Cortex of kidney (tissue), 1 donor: ENCODE data around the gene TCF19.

Source experiments
- DNase-seq: peaks from one replicate; lab custom pipeline; 2025; lab: John Stamatoyannopoulos, UW

Gene TCF19

GRCh38 chr6:31128093-31128676, 30.2 kb upstream of the TCF19 start:
- DNase-seq: no peak

- no peak for DNase-seq
Measured at GRCh38 chr6:31129130-31129529, 29.3 kb upstream of the TCF19 start.

DNA sequence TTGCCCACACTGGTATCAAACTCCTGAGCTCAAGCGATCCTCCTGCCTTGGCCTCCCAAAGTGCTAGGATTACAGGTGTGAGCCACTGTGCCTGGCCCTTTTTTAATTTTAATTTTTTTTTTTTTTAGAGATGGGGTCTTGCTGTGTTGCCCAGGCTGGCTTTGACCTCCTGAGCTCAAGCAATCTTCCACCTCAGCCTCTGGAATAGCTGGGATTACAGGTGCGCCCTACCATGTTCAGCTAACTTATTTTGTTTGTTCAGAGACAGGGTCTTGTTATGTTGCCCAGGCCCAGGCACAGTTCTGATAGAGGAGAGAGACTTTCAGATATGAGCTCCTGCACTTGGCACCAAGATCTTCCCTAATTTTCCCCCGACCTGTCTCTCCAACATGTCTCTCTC, 27.6 kb upstream of the TCF19 start:
- no peak for DNase-seq

DNA sequence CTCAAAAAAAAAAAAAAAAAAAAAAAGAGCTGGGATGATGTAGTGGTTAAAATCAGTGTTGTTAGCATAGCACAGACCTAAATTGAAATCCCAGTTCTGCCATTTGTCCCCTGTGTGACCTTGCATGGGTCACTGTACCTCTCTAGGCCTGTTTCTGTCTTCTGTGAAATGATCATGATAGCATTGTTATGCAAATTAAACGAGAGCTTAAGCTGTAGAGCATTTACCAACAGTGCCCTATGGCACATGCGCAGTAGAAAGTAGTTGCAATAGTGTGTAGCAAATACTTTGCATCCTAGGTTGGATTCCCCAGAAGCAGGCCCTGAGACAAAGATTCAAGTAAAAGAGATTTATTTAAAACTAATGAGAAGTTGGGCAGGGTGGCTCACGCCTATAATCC, 26.8 kb upstream of the TCF19 start:
- DNase-seq: no peak

DNA sequence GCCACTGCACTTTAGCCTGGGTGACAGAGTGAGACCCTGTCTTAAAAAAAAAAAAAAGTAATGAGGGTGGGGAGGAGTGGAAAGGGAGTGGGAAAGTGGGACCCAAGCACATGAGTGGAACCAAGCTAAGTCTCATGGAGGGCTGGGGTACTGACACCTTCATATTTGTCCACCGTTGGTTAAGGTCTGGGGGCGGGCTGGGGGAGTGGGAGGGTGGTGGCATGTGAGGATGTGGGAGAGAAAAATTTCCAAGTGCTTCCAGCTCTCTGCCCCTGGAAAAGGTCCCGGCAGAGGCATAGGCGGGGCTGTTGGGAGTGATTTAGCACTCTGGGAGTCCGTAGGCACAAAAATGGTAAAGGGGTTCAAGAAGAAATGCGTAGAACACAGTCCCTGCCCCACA, 25.6 kb upstream of the TCF19 start:
- no peak for DNase-seq

- no peak for DNase-seq
Measured at GRCh38 chr6:31135710-31136109, 22.7 kb upstream of the TCF19 start.

GRCh38 chr6:31138982-31139381, 19.4 kb upstream of the TCF19 start, which contains the start of gene PSORS1C2:
TSS of gene PSORS1C2 (minus strand) at chr6:31139066. CDS start at chr6:31139026, 40 bp downstream.
- DNase-seq: no peak

GRCh38 chr6:31139599-31139998, 18.8 kb upstream of the TCF19 start:
- DNase-seq: no peak

GRCh38 chr6:31140643-31141042, 17.7 kb upstream of the TCF19 start:
- DNase-seq: no peak

DNA sequence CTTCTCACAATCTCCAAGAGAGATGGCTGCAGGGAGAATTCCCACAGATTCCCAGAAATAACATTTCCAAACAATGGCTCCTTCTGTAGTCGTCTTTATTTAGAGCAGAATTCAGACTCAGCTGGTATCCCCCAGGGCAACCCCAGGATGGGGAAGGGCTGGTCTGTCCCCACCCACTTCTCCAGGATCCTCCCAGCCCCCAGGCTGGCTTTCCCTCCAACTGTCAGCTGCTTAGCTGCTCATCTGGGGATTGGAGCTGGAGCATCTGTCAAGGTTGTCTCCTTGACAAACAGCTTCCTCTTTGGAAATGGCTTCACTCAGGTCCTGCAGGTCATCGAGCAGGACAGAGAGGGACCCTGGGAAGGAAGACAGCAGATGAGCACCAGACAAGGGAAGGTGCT, 16.0 kb upstream of the TCF19 start:
- DNase-seq: no peak

GRCh38 chr6:31143148-31143547, 15.2 kb upstream of the TCF19 start:
- no peak for DNase-seq

GRCh38 chr6:31144296-31144969, 14.0 kb upstream of the TCF19 start:
- no peak for DNase-seq

GRCh38 chr6:31144970-31145340, 13.4 kb upstream of the TCF19 start:
- no peak for DNase-seq

DNA sequence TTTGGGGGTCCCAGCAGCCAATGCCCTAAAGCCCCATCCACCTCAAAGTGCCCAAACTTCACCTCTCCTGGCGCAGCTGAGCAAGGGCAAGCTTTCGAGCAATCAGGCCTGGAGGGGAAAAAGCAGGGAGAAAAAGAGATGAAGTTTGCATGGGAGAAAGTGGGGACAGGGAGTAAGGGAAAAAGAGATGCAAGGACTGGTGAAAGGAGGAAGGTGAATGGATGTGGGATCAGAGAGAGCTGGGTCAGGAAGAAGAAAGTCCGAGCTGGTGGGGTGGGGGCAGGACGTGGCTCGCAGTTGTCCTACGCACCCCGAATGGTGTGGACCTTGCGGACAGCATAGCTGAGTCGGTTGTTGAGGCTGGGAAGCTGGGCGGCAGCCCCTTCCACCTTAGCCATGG, 13.0 kb upstream of the TCF19 start:
- no peak for DNase-seq

- DNase-seq: no peak
Measured at GRCh38 chr6:31149827-31150447, 8.5 kb upstream of the TCF19 start.

GRCh38 chr6:31152781-31153180, 5.6 kb upstream of the TCF19 start:
- DNase-seq: no peak

- no peak for DNase-seq
Measured at GRCh38 chr6:31154436-31154835, 4.0 kb upstream of the TCF19 start.

DNA sequence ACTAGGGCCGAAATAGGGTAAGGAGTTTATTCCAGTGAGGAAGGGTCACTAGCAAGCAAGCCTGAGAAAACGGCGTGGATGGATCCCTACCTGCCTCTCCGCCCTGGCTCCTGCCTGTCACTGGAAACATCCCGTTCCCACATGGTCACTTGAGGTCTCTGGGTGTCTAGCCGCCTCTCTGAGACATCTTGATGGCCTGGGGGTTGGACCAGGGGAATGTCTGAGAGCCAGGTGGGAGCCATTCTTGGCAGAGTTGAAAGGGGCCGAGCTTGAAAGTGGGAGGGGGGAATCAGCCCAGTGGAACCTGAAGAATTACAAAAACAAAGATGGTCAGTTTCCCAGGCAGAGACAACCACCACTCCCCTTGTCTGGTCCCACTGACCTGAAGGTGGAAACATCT, 1.7 kb upstream of the TCF19 start:
- DNase-seq: no peak

DNA sequence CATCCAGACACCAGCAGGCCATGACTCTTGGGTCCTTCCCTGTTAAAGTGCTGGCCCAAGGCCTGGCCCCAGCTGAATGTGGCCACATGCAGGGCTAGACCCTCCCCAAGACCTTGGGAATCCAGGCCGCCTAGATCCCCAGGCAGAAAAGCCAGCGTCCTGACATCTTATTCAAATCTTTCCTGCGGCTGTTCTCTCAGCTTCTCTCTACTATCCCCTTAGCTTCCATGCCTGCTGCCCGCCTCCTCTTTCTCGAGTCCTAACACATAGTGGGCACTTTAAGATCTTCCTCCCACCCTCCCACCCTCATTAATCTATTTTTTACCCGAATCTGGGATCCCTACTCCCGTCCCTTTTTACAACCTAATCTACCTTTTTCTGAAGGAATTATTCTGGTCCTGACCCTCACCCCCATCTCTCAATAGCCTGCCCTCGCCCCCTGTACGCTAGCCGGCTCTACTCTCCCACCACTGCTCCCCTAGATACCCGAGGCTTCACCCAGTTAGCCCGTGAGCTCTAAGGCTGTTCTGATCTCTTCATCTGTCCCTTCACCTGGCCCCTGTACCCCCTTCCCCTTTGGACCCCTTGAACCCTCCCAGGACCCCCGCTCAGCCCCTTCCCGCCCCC, 763 bp upstream of the TCF19 start, which contains the start of gene CCHCR1:
Gene CCHCR1, minus strand, starts transcription at position 290 of the 627 bp plus-strand sequence. Its CDS starts 202 bp downstream, at position 88.
- no peak for DNase-seq

DNA sequence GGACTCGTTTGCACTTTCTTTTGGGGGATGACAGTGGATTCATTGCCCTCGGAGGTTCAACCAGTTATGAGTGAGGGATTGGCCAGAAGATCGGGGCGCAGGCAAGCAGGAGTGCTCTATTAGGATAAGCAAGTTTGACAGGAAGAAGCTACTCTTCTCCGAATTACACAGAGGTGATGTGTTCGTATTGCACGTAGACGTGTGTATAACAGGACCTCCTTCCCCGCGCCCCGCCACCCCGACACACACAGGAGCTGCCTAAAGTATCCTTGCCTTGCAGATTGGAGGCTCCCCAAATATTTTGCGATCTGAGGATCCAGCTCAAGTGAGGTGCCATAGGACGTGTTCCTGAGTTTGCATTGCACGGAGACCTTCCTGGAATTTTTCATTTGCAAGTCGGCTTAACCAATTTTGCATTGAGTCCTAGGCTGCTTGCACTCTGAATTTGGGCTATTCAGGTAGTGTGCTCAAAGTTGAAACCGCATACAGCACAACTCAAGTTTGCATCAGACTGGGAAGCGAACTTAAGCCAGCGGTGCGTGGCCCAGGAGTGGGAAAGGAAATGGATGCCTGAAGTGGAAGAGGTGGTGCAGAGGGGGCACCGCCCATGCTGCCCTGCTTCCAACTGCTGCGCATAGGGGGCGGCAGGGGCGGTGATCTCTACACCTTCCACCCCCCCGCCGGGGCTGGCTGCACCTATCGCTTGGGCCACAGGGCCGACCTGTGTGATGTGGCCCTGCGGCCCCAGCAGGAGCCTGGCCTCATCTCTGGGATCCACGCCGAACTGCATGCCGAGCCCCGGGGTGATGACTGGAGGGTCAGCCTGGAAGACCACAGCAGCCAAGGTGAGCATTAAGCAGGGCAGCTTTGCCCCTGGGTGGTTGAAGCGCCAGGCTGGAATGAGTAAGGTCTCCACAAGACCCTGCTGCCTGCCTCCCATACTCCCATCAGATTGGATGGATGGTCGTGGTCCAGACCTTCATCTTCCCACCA, 770 bp downstream of the TCF19 start:
- DNase-seq: no peak

DNA sequence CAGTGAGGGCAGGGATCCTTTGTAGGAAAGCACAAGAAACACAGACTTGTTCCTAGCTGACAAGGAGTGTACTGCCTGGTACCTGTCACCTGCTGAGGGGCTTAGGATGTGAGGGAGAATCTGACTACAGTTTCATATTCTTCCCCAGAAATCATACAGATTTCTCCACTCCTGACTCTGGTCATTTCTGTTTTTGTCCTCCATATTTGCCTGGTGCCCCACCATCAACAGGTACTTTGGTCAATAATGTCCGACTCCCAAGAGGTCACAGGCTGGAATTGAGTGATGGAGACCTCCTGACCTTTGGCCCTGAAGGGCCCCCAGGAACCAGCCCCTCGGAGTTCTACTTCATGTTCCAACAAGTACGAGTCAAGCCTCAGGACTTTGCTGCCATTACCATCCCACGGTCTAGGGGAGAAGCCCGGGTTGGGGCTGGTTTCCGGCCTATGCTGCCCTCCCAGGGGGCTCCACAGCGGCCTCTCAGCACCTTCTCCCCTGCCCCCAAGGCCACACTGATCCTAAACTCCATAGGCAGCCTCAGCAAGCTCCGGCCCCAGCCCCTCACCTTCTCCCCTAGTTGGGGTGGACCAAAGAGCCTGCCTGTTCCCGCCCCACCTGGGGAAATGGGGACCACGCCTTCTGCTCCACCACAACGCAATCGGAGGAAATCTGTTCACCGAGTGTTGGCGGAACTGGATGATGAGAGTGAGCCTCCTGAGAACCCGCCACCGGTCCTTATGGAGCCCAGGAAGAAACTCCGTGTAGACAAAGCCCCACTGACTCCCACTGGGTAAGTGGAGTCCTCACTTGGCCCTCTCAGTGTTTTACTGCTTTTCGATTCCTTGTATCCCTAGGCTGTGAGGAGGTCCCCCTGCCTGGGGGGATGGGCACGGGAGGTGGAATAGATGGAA, 3.1 kb downstream of the TCF19 start:
- no peak for DNase-seq
